GM23248 (cell line): Measurements from ENCODE around the gene ZDHHC14. TPM values are rescaled to one million over a fixed set of nuclear protein-coding genes. Genes with fewer than 3 reads are reported as not detected.

Experiments used
- DNase-seq: peaks from one replicate; pipeline ENCODE4 v3.0.0-alpha.2; 2015
- H2AFZ ChIP-seq: fragments of 200-600 bp; sonication (generic); 2 replicates; pipeline ENCODE4 v1.6.1; 2016; ENCODE audit warnings: antibody characterized with exemption
- H3F3A ChIP-seq: fragments of 200-600 bp; sonication (generic); 2 replicates; pipeline ENCODE4 v1.6.1; 2016; ENCODE audit warnings: mild to moderate bottlenecking, antibody characterized with exemption, mixed run types; ENCODE audit not compliant: insufficient read depth
- H3K27ac ChIP-seq: fragments of 200-600 bp; sonication (generic); 2 replicates; pipeline ENCODE4 v1.5.1; 2016; ENCODE audit warnings: mild to moderate bottlenecking
- H3K27me3 ChIP-seq: fragments of 200-600 bp; sonication (generic); replicated peaks from 2 replicates; pipeline ENCODE4 v1.6.1; 2016; ENCODE audit warnings: mild to moderate bottlenecking; ENCODE audit not compliant: insufficient read depth
- H3K36me3 ChIP-seq: fragments of 200-600 bp; sonication (generic); 2 replicates; pipeline ENCODE4 v1.6.1; 2016; ENCODE audit warnings: low read depth, mild to moderate bottlenecking
- H3K4me1 ChIP-seq: fragments of 200-600 bp; sonication (generic); 2 replicates; pipeline ENCODE4 v1.6.1; 2016; ENCODE audit warnings: mild to moderate bottlenecking; ENCODE audit not compliant: insufficient read depth
- H3K4me2 ChIP-seq: fragments of 200-600 bp; sonication (generic); one replicate; pipeline ENCODE4 v1.6.1; 2016; ENCODE audit warnings: mild to moderate bottlenecking; ENCODE audit not compliant: unreplicated experiment
- H3K4me3 ChIP-seq: fragments of 200-600 bp; sonication (generic); 2 replicates; pipeline ENCODE4 v1.5.1; 2016; ENCODE audit warnings: mild to moderate bottlenecking
- H3K79me2 ChIP-seq: fragments of 200-600 bp; sonication (generic); 2 replicates; pipeline ENCODE4 v1.6.1; 2016; ENCODE audit warnings: mild to moderate bottlenecking; ENCODE audit not compliant: insufficient read depth
- H3K9ac ChIP-seq: fragments of 200-600 bp; sonication (generic); 2 replicates; pipeline ENCODE4 v1.6.1; 2016; ENCODE audit warnings: mild to moderate bottlenecking
- H3K9me2 ChIP-seq: fragments of 200-600 bp; sonication (generic); 2 replicates; pipeline ENCODE4 v1.6.1; 2016; ENCODE audit warnings: mixed run types, mild to moderate bottlenecking, moderate library complexity; ENCODE audit not compliant: insufficient read depth
- H3K9me3 ChIP-seq: fragments of 200-600 bp; sonication (generic); one replicate; pipeline ENCODE4 v1.6.1; 2017; ENCODE audit warnings: low read depth
- H4K20me1 ChIP-seq: fragments of 200-600 bp; sonication (generic); 2 replicates; pipeline ENCODE4 v1.6.0; 2016; ENCODE audit not compliant: insufficient read depth
- EZH2 ChIP-seq: fragments of 200-600 bp; sonication (generic); IDR thresholded peaks from 2 replicates; pipeline ENCODE4 v1.6.1; 2018; ENCODE audit warnings: antibody characterized with exemption, mild to moderate bottlenecking; ENCODE audit not compliant: insufficient read depth, poor library complexity, severe bottlenecking
- EZH2phosphoT487 ChIP-seq: fragments of 200-600 bp; sonication (generic); IDR thresholded peaks from 2 replicates; pipeline ENCODE4 v1.6.1; 2018; ENCODE audit warnings: antibody characterized with exemption, moderate library complexity, mild to moderate bottlenecking, low read depth; ENCODE audit not compliant: insufficient read depth
- WGBS, 2 experiments: methylation state at CpG; one replicate each; pipeline ENCODE4 v1.1.6; 2015 to 2017; ENCODE audit warnings: low lambda C conversion rate in 2 of 2, low coverage in 1 of 2; ENCODE audit errors: missing lambda C conversion rate in 2 of 2; 5-methylcytosine and 5-hydroxymethylcytosine counted together
- in situ Hi-C: fragments of 300-500 bp; cut with MboI; formaldehyde crosslinking; loops from 2 replicates; pipeline ENCODE4 v1.15.0; 2020
- polyA plus RNA-seq: library from polyadenylated mRNA; unstranded; fragments of >200 nt; fragmentation: Nextera tagmentation; extraction: Ambion mirVana; gene quantifications from 2 replicates; pipeline ENCODE4 v1.2.1, GENCODE V29; 2016
- total RNA-seq: library from RNA; depleted of rRNA; stranded (reverse); fragments of >200 nt; shearing (Covaris generic); gene quantifications from 2 replicates; pipeline ENCODE4 v1.2.3, GENCODE V29; 2014

Gene ZDHHC14
- total and polyA plus RNA-seq, 2 experiments from 2014 or later, result 1.4 to 4.5 TPM

GRCh38 chr6:157368359-157369049 lies 12.5 kb upstream of the ZDHHC14 start:
- no peak for DNase-seq
- Histone ChIP-seq H3K4me2 (no peak overlapping the region), H2AFZ (no peak overlapping the region), H3K27ac (no peak overlapping the region), H3K9me2 (no peaks in the 10 kb centered on the region), H3K9ac (no peak overlapping the region), H3K9me3 (no peaks in the 10 kb centered on the region), H3K4me1 (0 out of 2 replicates have a peak, but pooled peaks cover 3% of the 10 kb centered on the region), H3K4me3 (no peak overlapping the region), H3F3A (no peaks in the 10 kb centered on the region), H3K36me3 (no peaks in the 10 kb centered on the region), H4K20me1 (no peaks in the 10 kb centered on the region), H3K79me2 (no peaks in the 10 kb centered on the region), H3K27me3 (no peaks in the 10 kb centered on the region)
- 59 to 64% methylated on average over 6 to 7 of the region's 7 CpGs for WGBS, 2 experiments
- in situ Hi-C loops, result no loop called here
- TF ChIP-seq EZH2phosphoT487 (no peak), EZH2 (no peak)

GRCh38 chr6:157370755-157371154 lies 10.2 kb upstream of the ZDHHC14 start:
- H3F3A ChIP-seq, result no peaks in the 10 kb centered on the region
- no peaks in the 10 kb centered on the region for H3K4me1 ChIP-seq
- TF ChIP-seq EZH2phosphoT487, result no peak
- TF ChIP-seq EZH2, result no peak
- no peak overlapping the region for H3K9ac ChIP-seq
- WGBS, 2 experiments, result 0% methylated on average over 1 of the region's 1 CpG
- no peaks in the 10 kb centered on the region for H4K20me1 ChIP-seq
- DNase-seq, result no peak
- no peaks in the 10 kb centered on the region for H3K9me3 ChIP-seq
- H3K36me3 ChIP-seq, result no peaks in the 10 kb centered on the region
- H3K27ac ChIP-seq, result no peak overlapping the region
- in situ Hi-C loops, result no loop called here
- H2AFZ ChIP-seq, result no peak overlapping the region
- H3K4me2 ChIP-seq, result no peak overlapping the region
- no peak overlapping the region for H3K4me3 ChIP-seq
- H3K79me2 ChIP-seq, result no peaks in the 10 kb centered on the region
- no peaks in the 10 kb centered on the region for H3K9me2 ChIP-seq
- H3K27me3 ChIP-seq, result no peaks in the 10 kb centered on the region

- H3K27me3 ChIP-seq, result no peaks in the 10 kb centered on the region
- in situ Hi-C loops, result no loop called here
- WGBS, 2 experiments, result 79 to 81% methylated on average over 10 of the region's 10 CpGs
Measured at GRCh38 chr6:157372501-157373280, 8.3 kb upstream of the ZDHHC14 start.

GRCh38 chr6:157374889-157375443 lies 6.0 kb upstream of the ZDHHC14 start:
- WGBS, 2 experiments, result 61 to 65% methylated on average over 6 of the region's 6 CpGs
- in situ Hi-C loops, result no loop called here
- no peak overlapping the region for H3K27ac ChIP-seq
- no peak overlapping the region for H3K4me2 ChIP-seq
- no peaks in the 10 kb centered on the region for H3F3A ChIP-seq
- no peaks in the 10 kb centered on the region for H3K36me3 ChIP-seq
- no peaks in the 10 kb centered on the region for H3K4me1 ChIP-seq
- H3K9ac ChIP-seq, result no peak overlapping the region
- H4K20me1 ChIP-seq, result no peaks in the 10 kb centered on the region
- no peak for DNase-seq
- no peaks in the 10 kb centered on the region for H3K9me2 ChIP-seq
- H3K9me3 ChIP-seq, result no peaks in the 10 kb centered on the region
- no peaks in the 10 kb centered on the region for H3K79me2 ChIP-seq
- H3K27me3 ChIP-seq, result no peaks in the 10 kb centered on the region
- no peak overlapping the region for H2AFZ ChIP-seq
- TF ChIP-seq EZH2 (no peak), EZH2phosphoT487 (no peak)
- no peak overlapping the region for H3K4me3 ChIP-seq

More at GRCh38 chr6:157372501-157373280, 8.3 kb upstream of the ZDHHC14 start:
- H3K27ac ChIP-seq, result no peak overlapping the region
- no peak overlapping the region for H2AFZ ChIP-seq
- no peak overlapping the region for H3K4me2 ChIP-seq
- H3F3A ChIP-seq, result no peaks in the 10 kb centered on the region
- no peak overlapping the region for H3K9ac ChIP-seq
- H3K4me3 ChIP-seq, result no peak overlapping the region
- no peaks in the 10 kb centered on the region for H4K20me1 ChIP-seq
- H3K4me1 ChIP-seq, result no peaks in the 10 kb centered on the region
- H3K9me3 ChIP-seq, result no peaks in the 10 kb centered on the region
- no peaks in the 10 kb centered on the region for H3K9me2 ChIP-seq
- H3K79me2 ChIP-seq, result no peaks in the 10 kb centered on the region
- no peak for DNase-seq
- TF ChIP-seq EZH2 (no peak), EZH2phosphoT487 (no peak)
- H3K36me3 ChIP-seq, result no peaks in the 10 kb centered on the region
